ENCODE results near the gene RNF11. TPM values are rescaled to one million over a fixed set of nuclear protein-coding genes. Genes with fewer than 3 reads are reported as not detected.

RNF11 gene
- polyA plus RNA-seq, 1 donor (not counting 4 experiments of a cell fraction or from before 2014, with no cell fraction given) = 113 TPM

- Histone ChIP-seq H3K36me3 (ENCODE audit: control insufficient read depth in 2 of 2, extremely low read depth in 1 of 2, insufficient read depth in 2 of 2, low read length in 2 of 2) (peaks cover 0 to 1% of the 10 kb centered on the region in 2 experiments), H3K27ac (ENCODE audit: control insufficient read depth, insufficient read depth, low read length) (no peak overlapping the region), H2AFZ (ENCODE audit: control insufficient read depth, low read length) (no peak overlapping the region), H3K4me2 (ENCODE audit: control insufficient read depth, extremely low read depth, insufficient read depth, low read depth, low read length) (no peak overlapping the region), H3K4me1 (ENCODE audit: control insufficient read depth, extremely low read depth, insufficient read depth, low read length) (no peaks in the 10 kb centered on the region), H3K79me2 (ENCODE audit: control insufficient read depth, insufficient read depth, low read length) (no peaks in the 10 kb centered on the region), H3K9ac (ENCODE audit: control insufficient read depth, extremely low read depth, insufficient read depth, low read length) (no peak overlapping the region), H3K9me3 (ENCODE audit: control insufficient read depth, low read depth, low read length) (no peaks in the 10 kb centered on the region), H3K9me1 (ENCODE audit: control insufficient read depth, extremely low read depth, insufficient read depth, low read length) (no peaks in the 10 kb centered on the region), H3K4me3 (ENCODE audit: control insufficient read depth in 2 of 3, extremely low read depth in 1 of 3, insufficient read depth in 2 of 3, low read depth in 1 of 3, low read length in 3 of 3) (no peak overlapping the region), H3K27me3 (ENCODE audit: control insufficient read depth, extremely low read depth, insufficient read depth, low read length) (no peaks in the 10 kb centered on the region), H4K20me1 (ENCODE audit: control insufficient read depth, extremely low read depth, insufficient read depth, low read length) (no peaks in the 10 kb centered on the region)
- dilution Hi-C loops (cut with MboI; ENCODE audit: extremely low pct_ligation_motif_present, low sequenced_read_pairs) = no loop called here
- TF ChIP-seq CTCF (optimal IDR thresholded peaks at IDR 0.05 in 1 of 3, IDR thresholded peaks at IDR 0.05 in 1 of 3, conservative IDR thresholded peaks at IDR 0.05 in 1 of 3; ENCODE audit: extremely low read depth in 1 of 3, insufficient read depth in 2 of 3, low read length in 3 of 3) (no peak), EZH2 (IDR thresholded peaks at IDR 0.05; ENCODE audit: low read length) (no peak)
- DNase-seq (ENCODE audit: low read depth, low spot score) (no peak), FAIRE-seq (no peak)
These were observed 47.9 kb downstream of the RNF11 start for GRCh38 chr1:51283979-51284378.

- no peak for TF ChIP-seq CTCF (optimal IDR thresholded peaks at IDR 0.05 in 1 of 3, IDR thresholded peaks at IDR 0.05 in 1 of 3, conservative IDR thresholded peaks at IDR 0.05 in 1 of 3; ENCODE audit: extremely low read depth in 1 of 3, insufficient read depth in 2 of 3, low read length in 3 of 3)
- no peak for TF ChIP-seq EZH2 (IDR thresholded peaks at IDR 0.05; ENCODE audit: low read length)
- H3K27ac ChIP-seq (ENCODE audit: control insufficient read depth, insufficient read depth, low read length) = no peak overlapping the region
- dilution Hi-C loops (cut with MboI; ENCODE audit: extremely low pct_ligation_motif_present, low sequenced_read_pairs) = no loop called here
- DNase-seq (ENCODE audit: low read depth, low spot score) = no peak
- no peak overlapping the region for H2AFZ ChIP-seq (ENCODE audit: control insufficient read depth, low read length)
- no peaks in the 10 kb centered on the region for H3K4me1 ChIP-seq (ENCODE audit: control insufficient read depth, extremely low read depth, insufficient read depth, low read length)
- no peak for FAIRE-seq
- H3K27me3 ChIP-seq (ENCODE audit: control insufficient read depth, extremely low read depth, insufficient read depth, low read length) = no peaks in the 10 kb centered on the region
- no peak overlapping the region for H3K4me3 ChIP-seq (ENCODE audit: control insufficient read depth in 2 of 3, extremely low read depth in 1 of 3, insufficient read depth in 2 of 3, low read depth in 1 of 3, low read length in 3 of 3)
- no peaks in the 10 kb centered on the region for H3K79me2 ChIP-seq (ENCODE audit: control insufficient read depth, insufficient read depth, low read length)
- H4K20me1 ChIP-seq (ENCODE audit: control insufficient read depth, extremely low read depth, insufficient read depth, low read length) = no peaks in the 10 kb centered on the region
- no peak overlapping the region for H3K9ac ChIP-seq (ENCODE audit: control insufficient read depth, extremely low read depth, insufficient read depth, low read length)
- H3K9me3 ChIP-seq (ENCODE audit: control insufficient read depth, low read depth, low read length) = no peaks in the 10 kb centered on the region
- no peak overlapping the region for H3K4me2 ChIP-seq (ENCODE audit: control insufficient read depth, extremely low read depth, insufficient read depth, low read depth, low read length)
- H3K36me3 ChIP-seq (ENCODE audit: control insufficient read depth in 2 of 2, extremely low read depth in 1 of 2, insufficient read depth in 2 of 2, low read length in 2 of 2) = peaks cover 0 to 1% of the 10 kb centered on the region in 2 experiments
- H3K9me1 ChIP-seq (ENCODE audit: control insufficient read depth, extremely low read depth, insufficient read depth, low read length) = no peaks in the 10 kb centered on the region
These were observed 48.4 kb downstream of the RNF11 start for GRCh38 chr1:51284487-51284954.
